Testis (tissue), 3 donors: ENCODE measurements around the gene NDUFAF7. TPM values are rescaled to one million over a fixed set of nuclear protein-coding genes. Genes with fewer than 3 reads are reported as not detected.
"Not testable (repeated sequence)": the region's sequence is repeated elsewhere in the genome, so short reads cannot be mapped to it uniquely, and the experiment has no call there.

Experiments used
- DNase-seq: peaks from one replicate; pipeline ENCODE4 v3.0.0-alpha.2; 2019
- H3K27ac ChIP-seq, 2 donors: fragments of 200-600 bp; sonication (generic); one replicate each; pipeline ENCODE4 v1.5.1; 2019
- H3K27me3 ChIP-seq: fragments of 200-600 bp; sonication (generic); one replicate; pipeline ENCODE4 v1.5.1; 2019
- H3K36me3 ChIP-seq: fragments of 200-600 bp; sonication (generic); one replicate; pipeline ENCODE4 v1.5.1; 2017; ENCODE audit warnings: low read depth; ENCODE audit errors: missing control alignments
- H3K4me1 ChIP-seq: fragments of 200-600 bp; sonication (generic); one replicate; pipeline ENCODE4 v1.5.1; 2019
- H3K4me3 ChIP-seq, 2 donors: fragments of 200-600 bp; sonication (generic); one replicate each; pipeline ENCODE4 v1.5.1; 2017 to 2019
- H3K9me3 ChIP-seq: fragments of 200-600 bp; sonication (generic); one replicate; pipeline ENCODE4 v1.5.1; 2017
- POLR2A ChIP-seq: fragments of 450-650 bp; IDR thresholded peaks from one replicate; pipeline ENCODE4 v1.6.1; 2017; ENCODE audit warnings: antibody characterized with exemption, mild to moderate bottlenecking, moderate library complexity
- WGBS, 2 donors: methylation state at CpG; one replicate each; pipeline ENCODE4 v1.1.5; 2018; 5-methylcytosine and 5-hydroxymethylcytosine counted together
- intact Hi-C: fragments of 100-400 bp; cut with DNase I; formaldehyde crosslinking; loops from one replicate; pipeline ENCODE4 v1.15.1; 2023; ENCODE audit warnings: low total_unique reads
- polyA plus RNA-seq: library from polyadenylated mRNA; stranded (reverse); fragments of 350-450 nt; fragmentation: Illumina TruSeq; extraction: RNeasy Lipid Tissue Mini Kit (QIAGEN cat#74804); gene quantifications from one replicate; pipeline ENCODE4 v1.2.3, GENCODE V29; 2014; ENCODE audit warnings: low read depth, low replicate concordance; ENCODE audit not compliant: insufficient read depth
- total RNA-seq, 2 donors: library from RNA; depleted of rRNA; stranded (reverse); fragments of >200 nt; gene quantifications; one replicate each; pipeline ENCODE4 v1.2.3, GENCODE V29; 2016
- TF ChIP-seq, protein P1 (sequence below), 3 experiments: fragments of 450-650 bp in 2 of 3; fragments of 200-600 bp in 1 of 3; sonication (generic) in 1 of 3; IDR thresholded peaks; one replicate each; pipeline ENCODE4 v1.5.1; 2016 to 2019; ENCODE audit warnings: antibody characterized with exemption in 3 of 3, mild to moderate bottlenecking in 2 of 3, moderate library complexity in 1 of 3

NDUFAF7 gene
- total and polyA plus RNA-seq, 3 donors from 2014 or later, result 47.2 to 170 (median 60.6) TPM

DNA sequence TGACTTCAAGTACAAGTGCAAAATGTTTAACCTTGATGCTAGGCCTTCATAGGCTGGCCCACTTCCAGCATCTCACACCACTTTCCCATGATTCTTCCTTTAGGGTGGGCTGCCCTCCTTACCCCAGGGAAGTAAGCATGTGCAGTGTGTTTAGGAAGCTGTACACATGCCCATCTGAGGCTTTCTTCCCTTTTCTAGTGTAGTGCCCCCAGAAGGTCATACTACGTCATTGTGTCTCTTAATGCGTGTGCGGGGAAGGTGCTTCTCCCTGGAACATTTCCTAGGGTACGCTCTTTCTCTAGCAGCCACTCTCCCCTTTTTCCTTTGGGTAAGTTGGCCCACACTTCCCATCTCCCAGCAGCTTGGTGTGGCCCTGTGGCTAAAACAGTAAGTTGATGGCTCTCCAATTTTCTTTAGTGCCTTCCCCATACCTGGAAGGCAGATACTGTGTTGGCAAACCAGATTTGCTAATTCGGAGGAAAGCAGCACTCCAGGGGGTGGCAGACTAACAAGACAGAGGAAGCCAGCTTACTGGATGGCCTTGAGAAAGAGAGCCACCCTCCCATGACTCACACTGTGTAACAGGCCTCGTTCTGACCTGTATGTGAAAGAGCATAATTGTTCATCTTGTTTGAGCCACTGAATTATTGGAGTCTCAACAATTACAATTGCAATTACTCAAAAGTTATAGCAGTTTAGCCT lies 41.9 kb upstream of the NDUFAF7 start:
- Histone ChIP-seq H3K9me3 (no peaks in the 10 kb centered on the region), H3K27me3 (no peaks in the 10 kb centered on the region), H3K4me3 (no peak overlapping the region), H3K4me1 (no peaks in the 10 kb centered on the region), H3K27ac (peak overlapping the region; percentile 50 to 75), H3K36me3 (no peaks in the 10 kb centered on the region)
- 69% methylated on average over 6 of the region's 6 CpGs for WGBS, 2 donors
- peak; percentile 78 for DNase-seq
- intact Hi-C loops, result no loop called here
- no peak for TF ChIP-seq POLR2A
- TF ChIP-seq, protein P1, sequence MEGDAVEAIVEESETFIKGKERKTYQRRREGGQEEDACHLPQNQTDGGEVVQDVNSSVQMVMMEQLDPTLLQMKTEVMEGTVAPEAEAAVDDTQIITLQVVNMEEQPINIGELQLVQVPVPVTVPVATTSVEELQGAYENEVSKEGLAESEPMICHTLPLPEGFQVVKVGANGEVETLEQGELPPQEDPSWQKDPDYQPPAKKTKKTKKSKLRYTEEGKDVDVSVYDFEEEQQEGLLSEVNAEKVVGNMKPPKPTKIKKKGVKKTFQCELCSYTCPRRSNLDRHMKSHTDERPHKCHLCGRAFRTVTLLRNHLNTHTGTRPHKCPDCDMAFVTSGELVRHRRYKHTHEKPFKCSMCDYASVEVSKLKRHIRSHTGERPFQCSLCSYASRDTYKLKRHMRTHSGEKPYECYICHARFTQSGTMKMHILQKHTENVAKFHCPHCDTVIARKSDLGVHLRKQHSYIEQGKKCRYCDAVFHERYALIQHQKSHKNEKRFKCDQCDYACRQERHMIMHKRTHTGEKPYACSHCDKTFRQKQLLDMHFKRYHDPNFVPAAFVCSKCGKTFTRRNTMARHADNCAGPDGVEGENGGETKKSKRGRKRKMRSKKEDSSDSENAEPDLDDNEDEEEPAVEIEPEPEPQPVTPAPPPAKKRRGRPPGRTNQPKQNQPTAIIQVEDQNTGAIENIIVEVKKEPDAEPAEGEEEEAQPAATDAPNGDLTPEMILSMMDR (IDR thresholded peaks at IDR 0.05), result no peak

DNA sequence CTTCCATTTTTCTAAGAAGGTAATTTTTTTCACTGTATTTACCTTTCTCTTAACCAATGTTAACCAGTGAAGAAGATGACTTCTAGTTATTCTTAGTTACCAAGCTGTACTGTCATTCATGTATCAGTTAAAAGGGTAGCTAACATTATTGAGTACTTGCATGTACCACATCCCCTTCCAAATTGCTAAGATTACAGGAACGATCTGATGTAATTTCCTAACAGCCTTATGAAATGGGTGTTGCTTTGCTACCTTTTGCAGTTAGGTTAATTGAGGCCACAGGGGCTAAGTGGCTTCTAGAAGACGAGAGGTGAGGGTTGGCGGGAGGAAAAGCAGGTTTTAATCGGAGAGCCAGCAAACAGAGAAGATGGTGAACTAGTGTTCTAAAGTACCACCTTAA lies 41.2 kb upstream of the NDUFAF7 start:
- no peaks in the 10 kb centered on the region for H3K9me3 ChIP-seq
- H3K27me3 ChIP-seq, result no peaks in the 10 kb centered on the region
- DNase-seq, result no peak
- WGBS, 2 donors, result 81 to 94% methylated on average over 4 of the region's 4 CpGs
- H3K36me3 ChIP-seq, result no peaks in the 10 kb centered on the region
- H3K4me3 ChIP-seq, result no peak overlapping the region
- TF ChIP-seq, protein P1 (IDR thresholded peaks at IDR 0.05), result no peak
- no peak for TF ChIP-seq POLR2A
- peak overlapping the region in 1 of 2 donors; percentile 75 for H3K27ac ChIP-seq
- no peaks in the 10 kb centered on the region for H3K4me1 ChIP-seq
- intact Hi-C loops, result no loop called here

DNA sequence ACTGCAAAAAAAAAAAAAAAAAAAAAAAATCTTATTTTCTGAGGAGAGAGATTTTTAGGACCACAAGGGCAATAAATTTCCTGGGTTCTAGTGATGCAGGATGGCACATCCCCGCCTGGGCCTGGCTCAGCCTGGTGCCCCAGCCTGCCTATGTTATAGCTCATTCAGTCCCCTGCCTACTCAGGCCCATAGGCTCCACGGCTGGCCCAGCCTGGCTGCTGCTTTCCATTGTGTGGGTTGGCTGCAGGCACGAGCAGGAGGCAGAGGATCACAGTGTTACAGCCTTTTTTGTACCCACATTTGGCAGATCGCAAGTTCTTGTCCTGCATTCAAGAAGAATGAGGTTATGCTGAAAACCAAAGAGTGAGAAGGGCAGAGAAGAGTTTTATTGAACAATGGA lies 40.2 kb upstream of the NDUFAF7 start:
- TF ChIP-seq POLR2A, result no peak
- H3K9me3 ChIP-seq, result no peaks in the 10 kb centered on the region
- H3K4me1 ChIP-seq, result no peaks in the 10 kb centered on the region
- H3K27ac ChIP-seq, result no peak overlapping the region
- intact Hi-C loops, result no loop called here
- H3K4me3 ChIP-seq, result no peak overlapping the region
- H3K36me3 ChIP-seq, result no peaks in the 10 kb centered on the region
- DNase-seq, result no peak
- WGBS, 2 donors, result 64 to 80% methylated on average over 4 of the region's 4 CpGs
- H3K27me3 ChIP-seq, result no peaks in the 10 kb centered on the region

DNA sequence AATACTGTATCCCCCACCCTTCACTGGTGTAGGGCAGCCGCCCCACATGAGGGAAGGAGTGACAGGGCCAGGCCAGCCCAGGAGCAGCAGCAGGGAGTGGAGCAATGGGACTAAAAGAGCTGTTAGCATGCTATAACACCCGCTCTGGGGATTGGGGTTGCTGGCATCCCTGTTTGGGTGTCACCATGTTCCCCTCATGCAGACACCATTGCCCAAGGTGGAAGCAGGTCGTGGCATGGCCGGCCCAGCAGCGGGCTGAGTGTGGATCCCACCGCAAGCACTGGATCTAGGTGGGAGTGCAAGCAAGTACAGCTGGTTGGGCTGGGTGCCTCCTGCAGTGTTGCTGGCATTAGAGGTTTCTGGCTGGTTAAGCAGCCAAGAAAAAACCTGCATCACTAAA lies 39.7 kb upstream of the NDUFAF7 start:
- no peak for DNase-seq
- no peak overlapping the region for H3K4me3 ChIP-seq
- no peaks in the 10 kb centered on the region for H3K9me3 ChIP-seq
- WGBS, 2 donors, result 73 to 82% methylated on average over 6 of the region's 6 CpGs
- no peak overlapping the region for H3K27ac ChIP-seq
- no peak for TF ChIP-seq POLR2A
- TF ChIP-seq, protein P1 (IDR thresholded peaks at IDR 0.05), result no peak
- no peaks in the 10 kb centered on the region for H3K4me1 ChIP-seq
- no peaks in the 10 kb centered on the region for H3K36me3 ChIP-seq
- H3K27me3 ChIP-seq, result no peaks in the 10 kb centered on the region
- intact Hi-C loops, result no loop called here

DNA sequence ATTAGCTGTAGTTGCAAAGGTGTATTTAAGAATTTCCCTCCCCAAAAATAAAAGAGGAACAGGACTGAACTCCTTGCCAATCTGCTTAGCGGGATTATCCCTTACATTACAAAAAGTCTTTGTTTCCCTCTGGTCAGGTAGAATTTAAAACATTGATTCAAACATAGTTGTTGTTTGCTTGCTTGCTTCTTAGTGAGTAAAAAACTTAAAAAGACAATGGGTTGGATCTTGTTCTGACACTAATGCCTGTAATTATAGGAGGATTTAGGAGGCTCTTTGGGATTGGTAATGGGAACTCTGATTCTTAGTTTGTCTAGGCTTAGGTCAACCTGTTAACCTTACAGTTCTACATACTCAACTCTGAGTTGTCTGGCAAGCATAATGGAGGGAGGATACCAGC lies 38.9 kb upstream of the NDUFAF7 start:
- Histone ChIP-seq H3K27ac (no peak overlapping the region), H3K36me3 (no peaks in the 10 kb centered on the region), H3K4me3 (no peak overlapping the region), H3K27me3 (no peaks in the 10 kb centered on the region), H3K4me1 (peaks cover 7% of the 10 kb centered on the region), H3K9me3 (no peaks in the 10 kb centered on the region)
- intact Hi-C loops, result no loop called here
- WGBS, 2 donors, result 82 to 95% methylated on average over 1 of the region's 1 CpG
- TF ChIP-seq, protein P1 (IDR thresholded peaks at IDR 0.05), result no peak
- no peak for TF ChIP-seq POLR2A
- DNase-seq, result no peak

DNA sequence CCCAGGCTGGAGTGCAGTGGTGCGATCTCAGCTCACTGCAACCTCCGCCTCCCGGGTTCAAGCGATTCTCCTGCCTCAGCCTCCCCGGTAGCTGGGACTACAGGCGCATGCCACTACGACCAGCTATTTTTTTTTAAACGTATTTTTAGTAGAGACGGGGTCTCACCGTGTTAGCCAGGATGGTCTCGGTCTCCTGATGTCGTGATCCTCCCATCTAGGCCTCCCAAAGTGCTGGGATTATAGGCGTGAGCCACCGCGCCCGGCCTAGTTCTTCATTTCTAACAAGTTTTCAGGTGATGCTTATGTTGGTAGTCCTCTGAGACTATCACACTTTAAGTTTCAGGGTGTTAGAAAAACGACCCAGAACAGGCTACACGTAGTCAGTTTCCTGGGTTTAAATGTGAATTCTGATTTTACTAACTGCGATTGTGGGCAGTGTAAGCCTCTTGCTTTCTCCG lies 35.6 kb upstream of the NDUFAF7 start:
- H3K36me3 ChIP-seq, DNase-seq, H3K4me1 ChIP-seq, H3K9me3 ChIP-seq, H3K27me3 ChIP-seq, intact Hi-C loops: not testable (repeated sequence)
- Histone ChIP-seq H3K4me3 (peak overlapping the region; percentile 89 to 96), H3K27ac (peak overlapping the region; percentile 89)
- WGBS, 2 donors, result 64 to 74% methylated on average over 20 of the region's 20 CpGs
